H9 (cell line): ENCODE measurements around the gene ZC3H12C. TPM values are rescaled to one million over a fixed set of nuclear protein-coding genes. Genes with fewer than 3 reads are reported as not detected.

Experiments used
- DNase-seq: peaks from one replicate; pipeline ENCODE4 v3.0.0-alpha.2; 2017
- H2AFZ ChIP-seq: one replicate; pipeline ENCODE4 v1.6.1; 2013; ENCODE audit warnings: mild to moderate bottlenecking, low read length, control low read depth, moderate library complexity
- H2AK5ac ChIP-seq: 2 replicates; pipeline ENCODE4 v1.6.1; 2013; ENCODE audit warnings: low read length, control low read depth, mixed read lengths; ENCODE audit not compliant: insufficient read length
- H2BK120ac ChIP-seq: one replicate; pipeline ENCODE4 v1.6.1; 2013; ENCODE audit warnings: low read depth, mild to moderate bottlenecking, low read length, control low read depth, inconsistent platforms; ENCODE audit not compliant: poor library complexity, severe bottlenecking
- H2BK12ac ChIP-seq: 2 replicates; pipeline ENCODE4 v1.6.1; 2013; ENCODE audit warnings: low read length, control low read depth, mixed read lengths, low read depth; ENCODE audit not compliant: insufficient read length
- H2BK15ac ChIP-seq: 2 replicates; pipeline ENCODE4 v1.6.1; 2013; ENCODE audit warnings: low read depth, low read length, control low read depth
- H2BK20ac ChIP-seq: one replicate; pipeline ENCODE4 v1.6.1; 2013; ENCODE audit warnings: low read depth, mild to moderate bottlenecking, low read length, control low read depth, inconsistent platforms; ENCODE audit not compliant: poor library complexity, severe bottlenecking
- H2BK5ac ChIP-seq: 2 replicates; pipeline ENCODE4 v1.6.1; 2013; ENCODE audit warnings: low read length, control low read depth, mixed read lengths; ENCODE audit not compliant: insufficient read length
- H3K14ac ChIP-seq: 2 replicates; pipeline ENCODE4 v1.6.1; 2013; ENCODE audit warnings: low read length, control low read depth; ENCODE audit not compliant: insufficient read depth
- H3K18ac ChIP-seq: 2 replicates; pipeline ENCODE4 v1.6.1; 2013; ENCODE audit warnings: low read depth, mild to moderate bottlenecking, mixed read lengths, low read length, control low read depth; ENCODE audit not compliant: insufficient read length
- H3K23ac ChIP-seq: 2 replicates; pipeline ENCODE4 v1.6.1; 2013; ENCODE audit warnings: low read length, control low read depth, mixed read lengths, low read depth; ENCODE audit not compliant: insufficient read length
- H3K23me2 ChIP-seq: 2 replicates; pipeline ENCODE4 v1.6.1; 2013; ENCODE audit warnings: low read depth, mild to moderate bottlenecking, mixed read lengths, low read length, control low read depth; ENCODE audit not compliant: insufficient read length, poor library complexity, severe bottlenecking
- H3K27ac ChIP-seq: 2 replicates; pipeline ENCODE4 v1.5.1; 2013; ENCODE audit warnings: low read length, control low read depth, mixed read lengths, low read depth; ENCODE audit not compliant: insufficient read length
- H3K27me3 ChIP-seq: 2 replicates; pipeline ENCODE4 v1.6.1; 2013; ENCODE audit warnings: low read length, control low read depth, inconsistent platforms; ENCODE audit not compliant: insufficient read depth
- H3K4ac ChIP-seq: 2 replicates; pipeline ENCODE4 v1.6.1; 2013; ENCODE audit warnings: low read depth, mild to moderate bottlenecking, control low read depth, inconsistent platforms, low read length, moderate library complexity
- H3K4me1 ChIP-seq: 2 replicates; pipeline ENCODE4 v1.6.1; 2013; ENCODE audit warnings: low read length, control low read depth, inconsistent platforms; ENCODE audit not compliant: insufficient read depth
- H3K4me2 ChIP-seq: 2 replicates; pipeline ENCODE4 v1.6.1; 2013; ENCODE audit warnings: low read length, control low read depth, mixed read lengths; ENCODE audit not compliant: insufficient read length, insufficient read depth
- H3K56ac ChIP-seq: 2 replicates; pipeline ENCODE4 v1.6.1; 2013; ENCODE audit warnings: low read depth, mild to moderate bottlenecking, mixed read lengths, low read length, control low read depth; ENCODE audit not compliant: insufficient read length
- H3K79me1 ChIP-seq: 2 replicates; pipeline ENCODE4 v1.6.1; 2013; ENCODE audit warnings: low read depth, mild to moderate bottlenecking, moderate library complexity, low read length, control low read depth, inconsistent platforms; ENCODE audit not compliant: insufficient read depth, poor library complexity, severe bottlenecking
- H3K79me2 ChIP-seq: 2 replicates; pipeline ENCODE4 v1.6.1; 2013; ENCODE audit warnings: low read length, control low read depth, inconsistent platforms; ENCODE audit not compliant: insufficient read depth
- H3K9ac ChIP-seq: 2 replicates; pipeline ENCODE4 v1.6.1; 2013; ENCODE audit warnings: low read length, control low read depth, mixed read lengths; ENCODE audit not compliant: insufficient read length; ENCODE audit errors: extremely low read depth
- H3K9me3 ChIP-seq: one replicate; pipeline ENCODE4 v1.6.1; 2013; ENCODE audit warnings: low read depth, low read length, inconsistent platforms; ENCODE audit not compliant: control insufficient read depth
- H3T11ph ChIP-seq: one replicate; pipeline ENCODE4 v1.6.1; 2013; ENCODE audit warnings: mild to moderate bottlenecking, low read length, control low read depth, inconsistent platforms
- H4K20me1 ChIP-seq: one replicate; pipeline ENCODE4 v1.6.1; 2013; ENCODE audit not compliant: control insufficient read depth, insufficient read length, insufficient read depth
- H4K5ac ChIP-seq: 2 replicates; pipeline ENCODE4 v1.6.1; 2013; ENCODE audit warnings: low read depth, mild to moderate bottlenecking, mixed read lengths, low read length, control low read depth; ENCODE audit not compliant: insufficient read length
- H4K8ac ChIP-seq: replicated peaks from 2 replicates; pipeline ENCODE4 v1.6.1; 2013; ENCODE audit warnings: low read length, control low read depth, mixed read lengths, low read depth; ENCODE audit not compliant: insufficient read length
- H4K91ac ChIP-seq: 2 replicates; pipeline ENCODE4 v1.6.1; 2013; ENCODE audit warnings: low read depth, mild to moderate bottlenecking, moderate library complexity, mixed read lengths, low read length, control low read depth; ENCODE audit not compliant: insufficient read length
- H3K27ac Mint-ChIP-seq, 3 experiments: 2 replicates in 2 of 3; 3 replicates in 1 of 3; pipeline ENCODE4 v1.8.0; 2020 to 2021; ENCODE audit warnings: mixed read lengths in 3 of 3, mild to moderate bottlenecking in 1 of 3, moderate library complexity in 1 of 3
- H3K27me3 Mint-ChIP-seq: 2 replicates; pipeline ENCODE4 v1.8.0; 2021; ENCODE audit warnings: low read depth, mild to moderate bottlenecking, moderate library complexity, mixed read lengths
- H3K36me3 Mint-ChIP-seq, 3 experiments: 2 replicates in 2 of 3; 3 replicates in 1 of 3; pipeline ENCODE4 v1.8.0; 2020 to 2021; ENCODE audit warnings: low read depth in 3 of 3, mixed read lengths in 3 of 3; ENCODE audit not compliant: insufficient read depth in 1 of 3
- H3K4me1 Mint-ChIP-seq, 2 experiments: 2 replicates each; pipeline ENCODE4 v1.8.0; 2020; ENCODE audit warnings: mixed read lengths in 2 of 2
- H3K4me3 Mint-ChIP-seq, 2 experiments: 2 replicates in 1 of 2; 3 replicates in 1 of 2; pipeline ENCODE4 v1.8.0; 2020 to 2021; ENCODE audit warnings: mild to moderate bottlenecking in 2 of 2, mixed read lengths in 2 of 2, moderate library complexity in 1 of 2
- H3K9me3 Mint-ChIP-seq, 2 experiments: 2 replicates in 1 of 2; 3 replicates in 1 of 2; pipeline ENCODE4 v1.8.0; 2020; ENCODE audit warnings: mild to moderate bottlenecking in 2 of 2, mixed read lengths in 2 of 2, moderate library complexity in 1 of 2
- CTCF ChIP-seq: fragments of 200-600 bp; sonication (generic); conservative IDR thresholded peaks from 3 replicates; pipeline ENCODE4 v1.8.0; 2021; ENCODE audit warnings: antibody characterized with exemption, mild to moderate bottlenecking
- WGBS: extraction: QIAGEN DNeasy Blood & Tissue Kit; methylation state at CpG from one replicate; pipeline ENCODE4 v1.1.7; 2013; ENCODE audit warnings: missing lambda C conversion rate, low lambda C conversion rate, mixed read lengths; ENCODE audit not compliant: insufficient read length; ENCODE audit errors: extremely low coverage; 5-methylcytosine and 5-hydroxymethylcytosine counted together
- total RNA-seq: library from RNA; stranded (reverse); gene quantifications from 2 replicates; pipeline ENCODE4 v1.2.1, GENCODE V29; 2021

Gene ZC3H12C
- total RNA-seq, 1 experiment from 2014 or later: 4.8 TPM

- H3K9me3 ChIP-seq: no peaks in the 10 kb centered on the region
- no peak overlapping the region for H2BK12ac ChIP-seq
- no peak overlapping the region for H3K27ac ChIP-seq
- H3K4me1 ChIP-seq: peaks cover under 1% of the 10 kb centered on the region; the same call in 1 of the 2 replicates
- H4K91ac ChIP-seq: no peak overlapping the region
- H2BK5ac ChIP-seq: no peak overlapping the region
- H2BK20ac ChIP-seq: no peak overlapping the region
- no peaks in the 10 kb centered on the region for H3K79me1 ChIP-seq
- no peak overlapping the region for H4K5ac ChIP-seq
- Mint-ChIP-seq H3K27ac (no peak overlapping the region), H3K27me3 (peaks cover 3% of the 10 kb centered on the region; the same call in 1 of the 2 replicates), H3K4me3 (no peak overlapping the region), H3K36me3 (peaks cover 2 to 4% (median 3%) of the 10 kb centered on the region in 3 experiments; a peak in 3 of 7 replicates), H3K4me1 (peaks cover 6 to 8% of the 10 kb centered on the region in 2 experiments), H3K9me3 (peaks cover 3 to 4% of the 10 kb centered on the region in 2 experiments; a peak in 3 of 5 replicates)
- H3K9ac ChIP-seq: no peak overlapping the region
- no peaks in the 10 kb centered on the region for H4K20me1 ChIP-seq
- no peak overlapping the region for H2BK120ac ChIP-seq
- H3K27me3 ChIP-seq: no peaks in the 10 kb centered on the region; the same call in 1 of the 2 replicates
- WGBS: no CpG with 5 or more reads among the region's 1 CpG
- H2AK5ac ChIP-seq: no peak overlapping the region
- H3K4ac ChIP-seq: no peak overlapping the region
- H3K23me2 ChIP-seq: no peaks in the 10 kb centered on the region
- no peak overlapping the region for H3K18ac ChIP-seq
- no peaks in the 10 kb centered on the region for H3K79me2 ChIP-seq
- TF ChIP-seq CTCF: no peak
- no peak overlapping the region for H3T11ph ChIP-seq
- no peak overlapping the region for H4K8ac ChIP-seq
- H3K14ac ChIP-seq: no peak overlapping the region
- H3K56ac ChIP-seq: no peak overlapping the region
- H2AFZ ChIP-seq: no peak overlapping the region
- no peak overlapping the region for H2BK15ac ChIP-seq
- DNase-seq: no peak
- H3K4me2 ChIP-seq: no peak overlapping the region
- H3K23ac ChIP-seq: no peak overlapping the region
Measured at GRCh38 chr11:110082899-110083298, 10.3 kb upstream of the ZC3H12C start.
